HCT116 (cell line): ENCODE results near the gene ADCY1. TPM values are rescaled to one million over a fixed set of nuclear protein-coding genes. Genes with fewer than 3 reads are reported as not detected.

Source experiments
- ATAC-seq: fragments of 200-7000 bp; cut with Tn5 transposase; 2 replicates; pipeline ENCODE4 v1.9.1; 2020; ENCODE audit warnings: mild to moderate bottlenecking, moderate library complexity
- BruUV-seq: library from RNA; stranded (reverse); fragments of 400-500 nt; replicated peaks from 2 replicates; lab custom pipeline; 2021; lab: Mats Ljungman, UMichigan
- CTCF ChIA-PET: fragments of 300-600 bp; sonication (Branson Sonifier 250); formaldehyde crosslinking; loops from one replicate; lab custom pipeline; 2021; ENCODE audit warnings: antibody characterized with exemption; lab: Charles Lee
- POLR2A ChIA-PET: fragments of 300-600, 350-600 bp; sonication (Branson Sonifier 250); formaldehyde crosslinking; loops from one replicate; lab custom pipeline; 2021; ENCODE audit warnings: antibody characterized with exemption; lab: Charles Lee
- RAD21 ChIA-PET, 2 experiments: fragments of 300-600 bp; sonication (Branson Sonifier 250); formaldehyde crosslinking; loops; one replicate each; lab custom pipeline; 2023; ENCODE audit warnings: low total read pairs in 2 of 2; ENCODE audit not compliant: uncharacterized antibody in 2 of 2, unreplicated experiment in 2 of 2, low non-redundant PET in 1 of 2; lab: Charles Lee
- DNase-seq: peaks from one replicate; pipeline ENCODE4 v3.0.0-alpha.2; 2010; ENCODE audit warnings: low read depth, low spot score
- H2AFZ ChIP-seq: fragments of 200-600 bp; shearing (Covaris generic), sonication (generic); 2 replicates; pipeline ENCODE4 v1.6.1; 2017; ENCODE audit warnings: low read depth, mixed run types, mixed read lengths, antibody characterized with exemption, low read length; ENCODE audit not compliant: poor library complexity, severe bottlenecking
- H3K27ac ChIP-seq: 2 replicates; pipeline ENCODE4 v1.5.1; 2012; ENCODE audit warnings: low read depth, low read length
- H3K27me3 ChIP-seq: fragments of 200-600 bp; sonication (generic); 2 replicates; pipeline ENCODE4 v1.6.1; 2016; ENCODE audit warnings: mixed run types, low read length, mixed read lengths; ENCODE audit not compliant: insufficient read depth
- H3K36me3 ChIP-seq, 2 experiments: fragments of 200-500 bp in 1 of 2; fragments of 200-600 bp in 1 of 2; sonication (Bioruptor generic) in 1 of 2; sonication (generic) in 1 of 2; 2 replicates each; pipeline versions ENCODE4 v1.5.1 to v1.6.1; 2014 to 2016; ENCODE audit warnings: low read length in 2 of 2, inconsistent platforms in 1 of 2, mixed read lengths in 1 of 2, mixed run types in 1 of 2; ENCODE audit not compliant: insufficient read depth in 2 of 2, control insufficient read depth in 1 of 2
- H3K4me1 ChIP-seq, 2 experiments: fragments of 200-600 bp in 1 of 2; sonication (generic) in 1 of 2; 2 replicates each; pipeline versions ENCODE4 v1.5.1 to v1.6.1; 2012 to 2017; ENCODE audit warnings: low read length in 2 of 2, inconsistent platforms in 1 of 2, mild to moderate bottlenecking in 1 of 2, mixed read lengths in 1 of 2, mixed run types in 1 of 2, moderate library complexity in 1 of 2; ENCODE audit not compliant: insufficient read depth in 2 of 2, control insufficient read depth in 1 of 2
- H3K4me2 ChIP-seq: fragments of 200-600 bp; sonication (generic); 2 replicates; pipeline ENCODE4 v1.6.1; 2017; ENCODE audit warnings: mixed run types, low read length, mixed read lengths
- H3K4me3 ChIP-seq, 2 experiments: fragments of 200-600 bp in 1 of 2; sonication (generic) in 1 of 2; replicated peaks in 1 of 2; 2 replicates each; pipeline ENCODE4 v1.5.1; 2011 to 2016; ENCODE audit warnings: low read length in 2 of 2, control low read depth in 1 of 2, low read depth in 1 of 2, mild to moderate bottlenecking in 1 of 2, mixed read lengths in 1 of 2, mixed run types in 1 of 2
- H3K79me2 ChIP-seq: fragments of 200-600 bp; sonication (generic); 2 replicates; pipeline ENCODE4 v1.6.1; 2017; ENCODE audit warnings: mild to moderate bottlenecking, mixed run types, low read length, moderate library complexity, mixed read lengths; ENCODE audit not compliant: insufficient read depth
- H3K9ac ChIP-seq: fragments of 200-600 bp; sonication (generic); 2 replicates; pipeline ENCODE4 v1.6.1; 2016; ENCODE audit warnings: low read length, mixed read lengths
- H3K9me2 ChIP-seq: fragments of 200-600 bp; sonication (generic), shearing (Covaris generic); 2 replicates; pipeline ENCODE4 v1.6.1; 2017; ENCODE audit warnings: mixed run types, mild to moderate bottlenecking, moderate library complexity; ENCODE audit not compliant: insufficient read depth
- H3K9me3 ChIP-seq, 2 experiments: fragments of 200-500 bp in 1 of 2; fragments of 200-600 bp in 1 of 2; sonication (Bioruptor generic) in 1 of 2; sonication (generic) in 1 of 2; 2 replicates each; pipeline ENCODE4 v1.6.1; 2014 to 2017; ENCODE audit warnings: low read length in 2 of 2, mixed read lengths in 2 of 2, inconsistent platforms in 1 of 2, low read depth in 1 of 2, mild to moderate bottlenecking in 1 of 2, mixed run types in 1 of 2, moderate library complexity in 1 of 2; ENCODE audit not compliant: control insufficient read depth in 1 of 2, insufficient read depth in 1 of 2
- H4K20me1 ChIP-seq: fragments of 200-600 bp; sonication (generic), shearing (Covaris generic); 2 replicates; pipeline ENCODE4 v1.6.1; 2017; ENCODE audit warnings: mixed run types, mild to moderate bottlenecking, moderate library complexity; ENCODE audit not compliant: insufficient read depth
- CBX3 ChIP-seq: IDR thresholded peaks from 2 replicates; pipeline ENCODE4 v1.6.1; 2012; ENCODE audit warnings: low read depth
- CEBPB ChIP-seq: IDR thresholded peaks from 2 replicates; pipeline ENCODE4 v1.6.1; 2012; ENCODE audit warnings: low read depth
- EGR1 ChIP-seq: IDR thresholded peaks from 2 replicates; pipeline ENCODE4 v1.6.1; 2012; ENCODE audit warnings: low read depth
- EZH2 ChIP-seq: fragments of 200-600 bp; sonication (generic); IDR thresholded peaks from 2 replicates; pipeline ENCODE4 v1.6.1; 2017; ENCODE audit warnings: antibody characterized with exemption, mixed run types
- EZH2phosphoT487 ChIP-seq: fragments of 200-600 bp; IDR thresholded peaks from 2 replicates; pipeline ENCODE4 v1.6.1; 2018; ENCODE audit warnings: antibody characterized with exemption, borderline replicate concordance
- FOSL1 ChIP-seq: IDR thresholded peaks from 2 replicates; pipeline ENCODE4 v1.6.1; 2012; ENCODE audit warnings: low read depth
- JUND ChIP-seq: IDR thresholded peaks from 2 replicates; pipeline ENCODE4 v1.6.1; 2012
- POLR2A ChIP-seq: IDR thresholded peaks from 2 replicates; pipeline ENCODE4 v1.7.0; 2011; ENCODE audit warnings: borderline replicate concordance; ENCODE audit not compliant: insufficient read depth, insufficient read length; ENCODE audit errors: extremely low read depth
- REST ChIP-seq: IDR thresholded peaks from 2 replicates; pipeline ENCODE4 v1.6.1; 2012; ENCODE audit warnings: low read depth
- SIN3A ChIP-seq: IDR thresholded peaks from 2 replicates; pipeline ENCODE4 v1.6.1; 2012; ENCODE audit warnings: low read depth
- SRF ChIP-seq: IDR thresholded peaks from 2 replicates; pipeline ENCODE4 v1.6.1; 2012; ENCODE audit warnings: low read depth
- TCF7L2 ChIP-seq: IDR thresholded peaks from 2 replicates; pipeline ENCODE4 v1.7.0; 2011; ENCODE audit warnings: borderline replicate concordance, inconsistent platforms; ENCODE audit not compliant: insufficient read depth, insufficient read length; ENCODE audit errors: extremely low read depth
- YY1 ChIP-seq: IDR thresholded peaks from 2 replicates; pipeline ENCODE4 v1.6.1; 2011; ENCODE audit warnings: low read length, low read depth, moderate library complexity, mild to moderate bottlenecking; ENCODE audit not compliant: insufficient replicate concordance; ENCODE audit errors: extremely low read depth
- ZBTB33 ChIP-seq: IDR thresholded peaks from 2 replicates; pipeline ENCODE4 v1.6.1; 2011; ENCODE audit warnings: mild to moderate bottlenecking, low read length, moderate library complexity; ENCODE audit not compliant: insufficient replicate concordance; ENCODE audit errors: extremely low read depth
- ZFX ChIP-seq: fragments of 450-650 bp; IDR thresholded peaks from 2 replicates; pipeline ENCODE4 v1.6.1; 2017
- ZNF274 ChIP-seq: fragments of 200-500 bp; sonication (Bioruptor generic); IDR thresholded peaks from 2 replicates; pipeline ENCODE4 v1.6.1; 2014; ENCODE audit warnings: mild to moderate bottlenecking, low read depth, low read length, inconsistent platforms
- intact Hi-C: fragments of 100-400 bp; cut with micrococcal nuclease; formaldehyde crosslinking; loops from 2 replicates; pipeline ENCODE4 v1.10.0; 2022
- total RNA-seq: library from RNA; stranded (reverse); gene quantifications from one replicate; pipeline ENCODE4 v1.2.1, GENCODE V29; 2021; ENCODE audit not compliant: unreplicated experiment
- TF ChIP-seq, protein P1 (sequence below): IDR thresholded peaks from 2 replicates; pipeline ENCODE4 v1.6.1; 2012
- TF ChIP-seq, protein P2 (sequence below), 3 experiments: fragments of 200-600 bp in 1 of 3; sonication (generic) in 1 of 3; IDR thresholded peaks in 2 of 3; conservative IDR thresholded peaks in 1 of 3; 2 replicates each; pipeline ENCODE4 v1.5.1; 2012 to 2017; ENCODE audit warnings: low read depth in 2 of 3, low read length in 2 of 3, antibody characterized with exemption in 1 of 3, borderline replicate concordance in 1 of 3, control low read depth in 1 of 3, mild to moderate bottlenecking in 1 of 3, mixed read lengths in 1 of 3, mixed run types in 1 of 3, moderate library complexity in 1 of 3; ENCODE audit not compliant: insufficient read depth in 1 of 3
- TF ChIP-seq, protein P3 (sequence below): IDR thresholded peaks from 2 replicates; pipeline ENCODE4 v1.6.1; 2012

Gene ADCY1
- total RNA-seq, 1 experiment from 2014 or later: 0.05 TPM

DNA sequence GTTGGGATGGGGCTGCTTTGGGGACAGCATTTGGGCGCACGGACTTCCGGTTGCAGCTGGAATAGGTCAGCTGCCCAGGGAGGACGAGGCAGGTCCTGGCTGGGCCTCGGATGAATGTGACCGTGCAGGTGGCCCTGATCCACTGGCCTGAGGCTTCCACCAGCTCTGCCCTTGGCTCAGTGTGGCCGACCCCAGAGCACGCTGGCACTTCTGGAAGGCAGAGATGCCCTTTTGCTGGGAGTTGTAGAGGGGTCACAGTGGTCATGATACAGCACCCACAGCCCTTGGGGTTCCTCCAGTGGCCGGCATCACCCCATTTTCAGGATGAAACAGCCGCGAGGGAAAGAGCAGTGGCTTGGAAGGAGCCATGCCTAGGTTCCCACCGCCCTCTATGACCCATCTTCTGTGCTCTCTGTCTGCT lies 19.0 kb downstream of the ADCY1 start:
- RAD21 ChIA-PET: no interaction called here
- H2AFZ ChIP-seq: no peak overlapping the region
- no peak for ATAC-seq
- TF ChIP-seq JUND (no peak), ZNF274 (no peak), SIN3A (no peak), TCF7L2 (no peak), ZFX (no peak), YY1 (no peak), REST (no peak), FOSL1 (no peak), EZH2phosphoT487 (no peak), CBX3 (no peak), EGR1 (no peak), EZH2 (no peak), POLR2A (no peak), SRF (no peak), CEBPB (no peak), ZBTB33 (no peak)
- TF ChIP-seq, protein P1, sequence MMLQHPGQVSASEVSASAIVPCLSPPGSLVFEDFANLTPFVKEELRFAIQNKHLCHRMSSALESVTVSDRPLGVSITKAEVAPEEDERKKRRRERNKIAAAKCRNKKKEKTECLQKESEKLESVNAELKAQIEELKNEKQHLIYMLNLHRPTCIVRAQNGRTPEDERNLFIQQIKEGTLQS: no peak
- TF ChIP-seq, protein P2, sequence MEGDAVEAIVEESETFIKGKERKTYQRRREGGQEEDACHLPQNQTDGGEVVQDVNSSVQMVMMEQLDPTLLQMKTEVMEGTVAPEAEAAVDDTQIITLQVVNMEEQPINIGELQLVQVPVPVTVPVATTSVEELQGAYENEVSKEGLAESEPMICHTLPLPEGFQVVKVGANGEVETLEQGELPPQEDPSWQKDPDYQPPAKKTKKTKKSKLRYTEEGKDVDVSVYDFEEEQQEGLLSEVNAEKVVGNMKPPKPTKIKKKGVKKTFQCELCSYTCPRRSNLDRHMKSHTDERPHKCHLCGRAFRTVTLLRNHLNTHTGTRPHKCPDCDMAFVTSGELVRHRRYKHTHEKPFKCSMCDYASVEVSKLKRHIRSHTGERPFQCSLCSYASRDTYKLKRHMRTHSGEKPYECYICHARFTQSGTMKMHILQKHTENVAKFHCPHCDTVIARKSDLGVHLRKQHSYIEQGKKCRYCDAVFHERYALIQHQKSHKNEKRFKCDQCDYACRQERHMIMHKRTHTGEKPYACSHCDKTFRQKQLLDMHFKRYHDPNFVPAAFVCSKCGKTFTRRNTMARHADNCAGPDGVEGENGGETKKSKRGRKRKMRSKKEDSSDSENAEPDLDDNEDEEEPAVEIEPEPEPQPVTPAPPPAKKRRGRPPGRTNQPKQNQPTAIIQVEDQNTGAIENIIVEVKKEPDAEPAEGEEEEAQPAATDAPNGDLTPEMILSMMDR (IDR thresholded peaks at IDR 0.05 in 2 of 3, conservative IDR thresholded peaks at IDR 0.05 in 1 of 3; ENCODE audit: borderline replicate concordance in 1 of 3, insufficient read depth in 1 of 3, low read depth in 2 of 3, low read length in 2 of 3): no peak
- TF ChIP-seq, protein P3, sequence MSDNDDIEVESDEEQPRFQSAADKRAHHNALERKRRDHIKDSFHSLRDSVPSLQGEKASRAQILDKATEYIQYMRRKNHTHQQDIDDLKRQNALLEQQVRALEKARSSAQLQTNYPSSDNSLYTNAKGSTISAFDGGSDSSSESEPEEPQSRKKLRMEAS: no peak
- intact Hi-C loops: no loop called here
- DNase-seq: no peak
- no peaks in the 10 kb centered on the region for H3K36me3 ChIP-seq
- no peaks in the 10 kb centered on the region for H3K9me3 ChIP-seq
- 0 out of 2 replicates have a peak, but pooled peaks cover 1% of the 10 kb centered on the region for H3K27me3 ChIP-seq
- no peak overlapping the region for H3K4me2 ChIP-seq
- CTCF ChIA-PET: no interaction called here
- H3K27ac ChIP-seq: no peak overlapping the region
- no peaks in the 10 kb centered on the region for H3K9me2 ChIP-seq
- no TSS peak for BruUV-seq
- no peaks in the 10 kb centered on the region for H3K4me1 ChIP-seq
- H4K20me1 ChIP-seq: no peaks in the 10 kb centered on the region
- POLR2A ChIA-PET: no interaction called here
- no peak overlapping the region for H3K9ac ChIP-seq
- no peaks in the 10 kb centered on the region for H3K79me2 ChIP-seq
- H3K4me3 ChIP-seq: no peak overlapping the region
